ENCODE measurements around the gene HOXB6.

HOXB6 gene

DNA sequence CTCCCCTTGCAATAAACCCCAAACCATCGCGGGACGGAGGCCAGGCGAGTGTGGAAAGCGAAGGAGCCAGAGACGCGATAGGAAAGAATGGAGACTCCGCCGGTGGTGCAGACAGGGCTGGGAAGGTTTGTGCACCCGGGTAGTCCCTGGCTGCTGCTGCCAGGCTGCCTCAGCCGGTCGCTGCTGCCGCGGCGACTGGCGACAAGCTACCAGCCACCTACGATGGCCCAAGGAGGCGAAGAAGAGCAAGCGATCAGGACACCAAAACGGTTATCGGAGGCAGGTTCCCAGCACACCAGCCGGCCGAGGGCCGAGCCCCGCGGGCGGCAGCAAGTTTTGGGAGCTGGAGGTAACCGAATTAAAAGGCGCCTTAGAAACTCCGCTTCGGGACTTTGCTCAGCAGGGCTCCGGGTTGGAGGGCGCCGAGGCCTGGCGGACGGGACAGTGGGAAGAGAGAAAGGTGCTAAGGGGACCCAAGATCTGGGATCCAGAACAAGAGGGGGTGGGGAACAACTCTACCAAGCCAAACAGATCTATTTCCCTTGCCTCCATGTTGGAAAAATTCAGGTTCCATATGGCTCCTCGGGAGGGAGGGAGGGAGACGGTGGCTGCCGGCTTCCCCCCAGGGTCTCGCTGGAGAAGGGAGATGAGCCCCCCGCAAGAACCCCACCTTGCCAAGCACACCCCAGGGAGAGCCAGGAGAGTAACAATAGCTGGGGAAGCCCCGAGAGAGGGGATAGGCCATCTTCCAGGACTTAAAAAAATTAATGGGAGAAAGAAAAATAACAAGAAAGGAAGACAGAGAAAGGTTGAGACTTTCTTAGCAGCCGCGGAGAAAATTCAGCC, 50.2 kb downstream of the HOXB6 start:
- Histone ChIP-seq H3K36me3 (ENCODE audit: control insufficient read depth, insufficient read depth, low read length, severe bottlenecking) (peaks cover 15% of the 10 kb centered on the region), H3K27me3 (replicated peaks; ENCODE audit: control insufficient read depth, insufficient read depth, low read length) (no peaks in the 10 kb centered on the region), H3K4me1 (ENCODE audit: control insufficient read depth, insufficient read depth, low read length) (peaks cover 60% of the 10 kb centered on the region), H3K9ac (ENCODE audit: low read length) (peak overlapping the region; percentile 84), H3K9me3 (ENCODE audit: control insufficient read depth, low read length) (no peaks in the 10 kb centered on the region), H3K4me3 (ENCODE audit: low read length) (peak overlapping the region; percentile 78)
- DNase-seq (ENCODE audit: low read depth), result no peak

DNA sequence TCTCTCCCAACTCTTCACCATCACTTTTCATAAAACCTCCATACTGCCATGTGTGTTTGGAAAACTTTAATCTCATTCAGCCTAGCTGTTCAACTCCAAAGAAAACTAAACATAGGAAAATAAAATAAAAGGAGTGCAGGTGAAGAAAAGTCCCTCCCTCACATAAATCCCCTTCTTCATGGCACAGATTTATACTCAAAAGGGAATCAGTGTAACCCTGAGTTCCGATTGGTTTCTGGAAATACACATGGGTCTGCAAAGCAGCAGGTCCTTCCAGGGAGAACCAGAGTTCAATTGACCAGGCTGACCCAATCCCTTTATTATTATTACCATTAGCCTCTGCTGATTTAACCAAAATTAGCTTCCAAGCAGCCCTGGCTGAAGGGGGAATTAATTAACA, 51.0 kb downstream of the HOXB6 start:
- DNase-seq (ENCODE audit: low read depth), result no peak
- Histone ChIP-seq H3K4me1 (ENCODE audit: control insufficient read depth, insufficient read depth, low read length) (peaks cover 55% of the 10 kb centered on the region), H3K4me3 (ENCODE audit: low read length) (peak overlapping the region; percentile 78)

DNA sequence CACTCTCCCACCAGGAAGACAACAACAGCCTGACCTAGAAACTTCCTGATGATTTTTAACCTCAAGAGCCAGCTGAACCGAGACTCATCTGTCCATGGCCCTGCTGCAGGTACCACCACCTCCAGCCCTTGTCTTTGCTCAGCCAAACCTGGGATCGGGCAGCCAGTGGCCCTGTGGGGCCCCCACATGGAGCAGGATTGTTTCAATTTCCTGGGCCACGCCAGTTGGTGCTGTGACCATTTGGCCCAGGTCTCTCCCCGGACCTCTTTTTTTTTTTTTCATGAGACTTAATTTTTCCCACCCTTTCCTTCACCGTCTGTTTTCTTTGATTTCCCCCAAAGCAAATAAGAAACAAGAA, 51.6 kb downstream of the HOXB6 start:
- no peak for DNase-seq (ENCODE audit: low read depth)
- Histone ChIP-seq H3K4me3 (ENCODE audit: low read length) (peak overlapping the region; percentile 78), H3K36me3 (ENCODE audit: control insufficient read depth, insufficient read depth, low read length, severe bottlenecking) (peaks cover 18% of the 10 kb centered on the region), H3K9me3 (ENCODE audit: control insufficient read depth, low read length) (no peaks in the 10 kb centered on the region), H3K27me3 (replicated peaks; ENCODE audit: control insufficient read depth, insufficient read depth, low read length) (no peaks in the 10 kb centered on the region), H3K4me1 (ENCODE audit: control insufficient read depth, insufficient read depth, low read length) (peaks cover 56% of the 10 kb centered on the region), H3K9ac (ENCODE audit: low read length) (peak overlapping the region; percentile 84)

More for the DNA sequence above, 51.0 kb downstream of the HOXB6 start:
- Histone ChIP-seq H3K36me3 (ENCODE audit: control insufficient read depth, insufficient read depth, low read length, severe bottlenecking) (peaks cover 18% of the 10 kb centered on the region), H3K27me3 (replicated peaks; ENCODE audit: control insufficient read depth, insufficient read depth, low read length) (no peaks in the 10 kb centered on the region), H3K9ac (ENCODE audit: low read length) (peak overlapping the region; percentile 84), H3K9me3 (ENCODE audit: control insufficient read depth, low read length) (no peaks in the 10 kb centered on the region)

DNA sequence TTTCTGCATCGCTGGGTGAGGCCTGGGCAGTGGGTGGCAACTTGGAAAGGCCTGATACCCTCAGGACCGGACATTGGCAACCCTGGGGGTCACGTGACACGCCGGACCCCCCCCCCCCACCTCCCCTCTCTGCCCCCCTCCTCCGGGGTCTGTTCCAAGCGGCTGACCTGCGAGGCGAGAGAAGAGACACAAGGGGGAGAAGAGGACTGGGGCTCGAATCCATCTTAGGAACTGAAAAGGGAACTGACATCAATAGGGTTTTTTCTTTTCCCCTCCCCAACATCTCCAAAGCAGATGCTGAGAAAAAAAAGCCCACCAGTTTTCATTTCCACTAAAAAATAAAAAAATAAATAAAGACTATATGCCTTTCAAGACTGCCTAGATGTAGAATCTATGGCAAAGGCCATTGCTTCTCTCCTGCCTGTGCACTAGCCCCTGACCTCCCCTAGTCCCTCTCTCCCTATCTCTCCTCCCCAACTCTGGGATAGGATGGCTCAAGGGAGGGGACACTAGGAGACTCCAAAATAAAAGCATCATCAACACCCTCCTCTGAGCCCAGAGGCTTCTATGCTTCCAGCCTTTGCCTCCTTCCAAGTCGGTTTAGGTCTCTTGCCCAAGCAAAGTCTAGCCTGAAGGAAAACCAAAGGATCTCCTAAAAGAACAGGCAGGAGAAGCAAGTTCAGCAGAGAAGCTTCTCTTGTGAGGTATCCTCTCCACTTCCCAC, 52.2 kb downstream of the HOXB6 start:
- Histone ChIP-seq H3K4me3 (ENCODE audit: low read length) (peak overlapping the region; percentile 78), H3K9me3 (ENCODE audit: control insufficient read depth, low read length) (no peaks in the 10 kb centered on the region), H3K4me1 (ENCODE audit: control insufficient read depth, insufficient read depth, low read length) (peaks cover 59% of the 10 kb centered on the region), H3K36me3 (ENCODE audit: control insufficient read depth, insufficient read depth, low read length, severe bottlenecking) (peaks cover 18% of the 10 kb centered on the region), H3K9ac (ENCODE audit: low read length) (peak overlapping the region; percentile 84), H3K27me3 (replicated peaks; ENCODE audit: control insufficient read depth, insufficient read depth, low read length) (no peaks in the 10 kb centered on the region)
- no peak for DNase-seq (ENCODE audit: low read depth)

DNA sequence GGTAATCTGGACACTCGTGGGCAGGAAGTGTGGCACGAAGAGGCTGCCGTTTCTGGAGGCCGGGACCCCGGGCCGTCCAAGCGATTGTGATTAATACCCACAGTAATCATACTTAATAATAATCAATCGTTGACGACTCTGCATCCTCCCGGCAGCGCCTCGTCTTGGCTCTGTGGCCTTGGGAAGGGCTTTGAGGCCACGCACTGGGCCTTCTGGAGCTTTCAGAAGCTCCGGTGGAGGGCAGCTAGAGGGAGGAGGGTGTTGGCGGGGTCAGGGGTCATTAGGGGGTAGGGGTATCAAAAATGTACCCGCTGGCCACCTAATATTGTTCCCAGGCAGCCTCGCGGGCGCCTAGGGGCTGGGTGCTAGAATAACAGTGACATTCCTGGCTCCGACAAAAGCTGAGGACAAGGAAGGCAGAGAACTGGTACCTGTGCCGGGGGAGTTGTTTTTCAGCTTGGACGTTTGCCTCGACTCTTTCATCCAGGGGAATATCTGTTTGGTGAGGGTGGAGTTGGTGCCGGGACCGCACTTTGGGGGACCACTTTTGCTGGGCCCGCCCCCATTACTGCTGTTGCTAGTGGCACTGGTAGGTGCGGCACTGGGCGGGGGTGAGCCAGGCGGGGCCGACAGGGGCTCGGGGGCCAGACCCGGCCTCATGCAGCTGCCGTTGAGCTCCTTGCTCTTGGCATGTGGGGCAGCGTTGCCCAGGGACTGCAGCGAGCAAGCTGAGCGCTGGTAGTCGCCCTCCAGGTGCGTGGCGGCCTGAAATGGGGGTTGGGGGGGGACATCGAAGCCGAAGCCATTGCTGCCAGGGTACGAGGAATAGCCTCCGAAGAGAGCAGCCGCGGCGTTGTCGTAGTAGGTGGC, 53.0 kb downstream of the HOXB6 start:
- no peak for DNase-seq (ENCODE audit: low read depth)
- Histone ChIP-seq H3K36me3 (ENCODE audit: control insufficient read depth, insufficient read depth, low read length, severe bottlenecking) (peaks cover 18% of the 10 kb centered on the region), H3K9ac (ENCODE audit: low read length) (no peak overlapping the region), H3K4me1 (ENCODE audit: control insufficient read depth, insufficient read depth, low read length) (peaks cover 58% of the 10 kb centered on the region), H3K4me3 (ENCODE audit: low read length) (no peak overlapping the region), H3K9me3 (ENCODE audit: control insufficient read depth, low read length) (no peaks in the 10 kb centered on the region), H3K27me3 (replicated peaks; ENCODE audit: control insufficient read depth, insufficient read depth, low read length) (no peaks in the 10 kb centered on the region)

DNA sequence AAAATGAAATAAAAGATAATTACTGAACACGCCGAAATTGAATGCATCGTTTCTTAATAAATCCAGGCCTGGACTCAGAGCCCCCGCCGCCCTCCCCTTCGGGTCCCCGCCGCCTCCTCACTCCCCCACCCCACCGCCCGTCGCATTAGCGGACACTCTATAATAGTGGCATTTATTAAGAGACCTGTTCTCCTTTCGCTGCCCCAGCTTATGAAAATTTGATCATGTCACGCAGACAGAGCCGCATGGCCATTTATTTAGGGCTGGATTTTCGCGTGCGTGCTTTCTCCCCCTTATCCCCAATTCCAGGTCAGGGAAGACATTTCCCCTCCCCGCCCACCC, 53.6 kb downstream of the HOXB6 start:
- peaks cover 58% of the 10 kb centered on the region for H3K4me1 ChIP-seq (ENCODE audit: control insufficient read depth, insufficient read depth, low read length)
- no peak for DNase-seq (ENCODE audit: low read depth)
- H3K9ac ChIP-seq (ENCODE audit: low read length), result no peak overlapping the region
- H3K4me3 ChIP-seq (ENCODE audit: low read length), result no peak overlapping the region
- no peaks in the 10 kb centered on the region for H3K27me3 ChIP-seq (replicated peaks; ENCODE audit: control insufficient read depth, insufficient read depth, low read length)
- peaks cover 18% of the 10 kb centered on the region for H3K36me3 ChIP-seq (ENCODE audit: control insufficient read depth, insufficient read depth, low read length, severe bottlenecking)
- H3K9me3 ChIP-seq (ENCODE audit: control insufficient read depth, low read length), result no peaks in the 10 kb centered on the region

DNA sequence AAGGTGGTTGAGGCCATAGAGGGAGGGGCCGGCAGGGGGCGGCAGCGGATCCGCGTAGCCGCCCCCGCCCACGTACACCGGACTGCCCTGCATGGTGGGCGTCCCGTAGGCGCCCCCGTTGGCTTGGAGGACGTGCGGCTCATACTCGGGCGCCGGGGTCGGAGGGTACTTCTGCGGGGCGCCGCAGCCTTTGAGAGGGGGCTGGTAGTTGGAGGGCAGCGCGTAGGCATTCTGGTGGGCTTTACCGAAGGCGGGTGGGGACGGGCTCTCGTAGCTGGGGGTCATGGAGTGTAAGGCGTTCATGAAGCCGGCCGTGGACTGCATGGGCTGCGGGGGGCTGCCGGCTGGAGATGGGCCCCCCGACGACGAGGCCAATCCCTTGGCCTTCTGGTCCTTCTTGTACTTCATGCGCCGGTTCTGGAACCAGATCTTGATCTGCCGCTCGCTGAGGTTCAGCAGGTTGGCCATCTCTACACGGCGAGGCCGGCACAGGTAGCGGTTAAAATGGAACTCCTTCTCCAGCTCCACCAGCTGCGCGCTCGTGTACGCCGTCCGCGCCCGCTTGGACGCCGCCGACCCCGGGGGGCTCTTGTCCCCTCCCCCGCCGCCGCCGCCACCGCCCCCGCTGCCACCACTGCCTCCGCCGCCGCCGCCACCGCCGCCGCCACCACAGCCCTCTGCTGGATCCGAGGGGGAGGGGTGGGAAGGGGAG, 54.1 kb downstream of the HOXB6 start:
- no peak overlapping the region for H3K4me3 ChIP-seq (ENCODE audit: low read length)
- H3K4me1 ChIP-seq (ENCODE audit: control insufficient read depth, insufficient read depth, low read length), result peaks cover 58% of the 10 kb centered on the region
- no peaks in the 10 kb centered on the region for H3K9me3 ChIP-seq (ENCODE audit: control insufficient read depth, low read length)
- no peaks in the 10 kb centered on the region for H3K27me3 ChIP-seq (replicated peaks; ENCODE audit: control insufficient read depth, insufficient read depth, low read length)
- no peak for DNase-seq (ENCODE audit: low read depth)
- H3K9ac ChIP-seq (ENCODE audit: low read length), result no peak overlapping the region
- peaks cover 18% of the 10 kb centered on the region for H3K36me3 ChIP-seq (ENCODE audit: control insufficient read depth, insufficient read depth, low read length, severe bottlenecking)

DNA sequence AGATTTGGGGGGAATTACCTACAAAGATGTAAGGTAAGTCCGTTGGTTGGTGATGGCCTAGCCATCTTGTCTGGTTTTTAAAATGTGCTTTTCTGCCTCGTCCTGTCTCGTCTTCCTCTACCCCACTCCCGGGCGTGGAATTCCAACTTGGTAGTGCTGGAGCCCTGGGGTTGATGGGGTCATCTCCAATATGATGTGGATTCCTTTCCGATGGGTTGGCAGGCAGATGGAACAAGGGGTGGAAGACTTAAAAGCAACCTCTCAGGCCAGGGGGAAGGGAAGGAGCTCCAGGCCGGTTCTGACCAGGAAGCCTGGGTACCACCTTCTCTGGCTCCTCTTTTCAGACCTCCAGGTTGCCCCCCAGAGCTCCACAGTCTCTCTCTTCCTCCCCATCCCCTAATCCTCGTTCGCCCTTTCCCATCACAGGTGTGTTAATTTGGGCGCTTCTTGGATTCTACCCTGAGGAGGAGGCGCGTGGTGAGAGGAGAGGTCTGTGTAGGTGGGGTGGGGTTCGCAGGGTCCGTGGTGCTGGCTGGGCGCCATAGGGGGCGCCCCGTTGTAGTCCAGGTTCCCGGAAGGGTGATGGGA, 54.8 kb downstream of the HOXB6 start:
- no peak overlapping the region for H3K4me3 ChIP-seq (ENCODE audit: low read length)
- DNase-seq (ENCODE audit: low read depth), result no peak
- H3K9ac ChIP-seq (ENCODE audit: low read length), result peak overlapping the region; percentile 34
- no peaks in the 10 kb centered on the region for H3K27me3 ChIP-seq (replicated peaks; ENCODE audit: control insufficient read depth, insufficient read depth, low read length)
- H3K4me1 ChIP-seq (ENCODE audit: control insufficient read depth, insufficient read depth, low read length), result peaks cover 64% of the 10 kb centered on the region
- H3K9me3 ChIP-seq (ENCODE audit: control insufficient read depth, low read length), result no peaks in the 10 kb centered on the region
- peaks cover 18% of the 10 kb centered on the region for H3K36me3 ChIP-seq (ENCODE audit: control insufficient read depth, insufficient read depth, low read length, severe bottlenecking)

DNA sequence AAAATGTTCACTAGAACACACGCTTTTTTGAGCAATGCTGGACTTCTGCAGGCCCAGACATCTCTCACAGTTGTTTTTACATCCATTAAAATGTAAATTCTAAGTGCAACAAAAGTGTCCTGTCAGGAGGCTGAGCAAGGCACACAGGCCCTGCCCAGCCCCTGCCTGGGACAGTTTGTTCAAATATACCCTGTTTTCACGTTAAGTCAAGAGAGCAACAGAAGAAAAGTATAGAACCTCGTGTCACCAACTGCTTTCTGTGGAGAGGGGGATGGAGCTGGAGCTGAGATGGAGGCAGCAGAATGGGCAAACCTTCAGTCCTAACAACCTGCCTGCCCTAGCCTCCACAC, 55.5 kb downstream of the HOXB6 start:
- H3K9me3 ChIP-seq (ENCODE audit: control insufficient read depth, low read length), result no peaks in the 10 kb centered on the region
- no peaks in the 10 kb centered on the region for H3K27me3 ChIP-seq (replicated peaks; ENCODE audit: control insufficient read depth, insufficient read depth, low read length)
- H3K36me3 ChIP-seq (ENCODE audit: control insufficient read depth, insufficient read depth, low read length, severe bottlenecking), result peaks cover 18% of the 10 kb centered on the region
- peak overlapping the region; percentile 99 for H3K9ac ChIP-seq (ENCODE audit: low read length)
- no peak for DNase-seq (ENCODE audit: low read depth)
- no peak overlapping the region for H3K4me3 ChIP-seq (ENCODE audit: low read length)
- peaks cover 59% of the 10 kb centered on the region for H3K4me1 ChIP-seq (ENCODE audit: control insufficient read depth, insufficient read depth, low read length)

DNA sequence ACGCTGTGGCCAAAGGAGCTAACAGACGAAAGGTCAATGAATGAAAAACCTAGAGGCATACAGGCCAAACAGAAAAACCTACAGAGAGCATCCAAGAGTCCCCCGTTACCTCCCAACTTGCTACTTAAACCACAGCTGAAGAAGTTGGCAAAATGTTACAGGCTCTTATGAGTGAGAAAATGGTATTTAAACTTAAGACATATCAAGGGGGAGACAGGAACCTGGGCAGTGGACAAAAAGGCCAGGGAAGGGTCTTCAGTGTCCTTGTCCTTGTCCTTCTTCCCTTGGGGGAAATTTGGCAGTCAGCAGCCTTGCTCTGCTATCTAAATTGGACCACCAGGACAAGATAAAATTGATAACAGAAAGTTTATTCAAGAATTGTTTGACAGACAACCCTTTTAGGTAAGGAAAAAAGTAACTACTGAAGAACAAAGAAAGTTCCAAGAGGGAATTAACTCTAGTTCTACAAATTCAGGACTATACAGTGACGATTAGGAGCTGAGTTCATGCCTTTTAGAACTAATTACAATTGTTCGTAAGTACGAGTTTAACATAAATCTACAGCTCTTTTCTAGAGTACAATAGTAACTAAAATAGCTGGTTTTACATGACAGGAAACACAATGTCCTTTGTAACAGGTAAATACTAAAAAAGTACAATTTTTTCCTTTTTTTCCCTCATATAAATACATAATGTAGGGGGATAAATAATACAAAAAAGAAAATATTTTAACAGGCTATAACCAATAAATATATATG, 56.1 kb downstream of the HOXB6 start:
- peak overlapping the region; percentile 99 for H3K9ac ChIP-seq (ENCODE audit: low read length)
- H3K4me3 ChIP-seq (ENCODE audit: low read length), result peak overlapping the region; percentile 81
- DNase-seq (ENCODE audit: low read depth), result no peak
- H3K27me3 ChIP-seq (replicated peaks; ENCODE audit: control insufficient read depth, insufficient read depth, low read length), result no peaks in the 10 kb centered on the region
- H3K36me3 ChIP-seq (ENCODE audit: control insufficient read depth, insufficient read depth, low read length, severe bottlenecking), result peaks cover 18% of the 10 kb centered on the region
- peaks cover 54% of the 10 kb centered on the region for H3K4me1 ChIP-seq (ENCODE audit: control insufficient read depth, insufficient read depth, low read length)
- no peaks in the 10 kb centered on the region for H3K9me3 ChIP-seq (ENCODE audit: control insufficient read depth, low read length)
